ENCODE results near the gene CIBAR2.

CIBAR2 gene

DNA sequence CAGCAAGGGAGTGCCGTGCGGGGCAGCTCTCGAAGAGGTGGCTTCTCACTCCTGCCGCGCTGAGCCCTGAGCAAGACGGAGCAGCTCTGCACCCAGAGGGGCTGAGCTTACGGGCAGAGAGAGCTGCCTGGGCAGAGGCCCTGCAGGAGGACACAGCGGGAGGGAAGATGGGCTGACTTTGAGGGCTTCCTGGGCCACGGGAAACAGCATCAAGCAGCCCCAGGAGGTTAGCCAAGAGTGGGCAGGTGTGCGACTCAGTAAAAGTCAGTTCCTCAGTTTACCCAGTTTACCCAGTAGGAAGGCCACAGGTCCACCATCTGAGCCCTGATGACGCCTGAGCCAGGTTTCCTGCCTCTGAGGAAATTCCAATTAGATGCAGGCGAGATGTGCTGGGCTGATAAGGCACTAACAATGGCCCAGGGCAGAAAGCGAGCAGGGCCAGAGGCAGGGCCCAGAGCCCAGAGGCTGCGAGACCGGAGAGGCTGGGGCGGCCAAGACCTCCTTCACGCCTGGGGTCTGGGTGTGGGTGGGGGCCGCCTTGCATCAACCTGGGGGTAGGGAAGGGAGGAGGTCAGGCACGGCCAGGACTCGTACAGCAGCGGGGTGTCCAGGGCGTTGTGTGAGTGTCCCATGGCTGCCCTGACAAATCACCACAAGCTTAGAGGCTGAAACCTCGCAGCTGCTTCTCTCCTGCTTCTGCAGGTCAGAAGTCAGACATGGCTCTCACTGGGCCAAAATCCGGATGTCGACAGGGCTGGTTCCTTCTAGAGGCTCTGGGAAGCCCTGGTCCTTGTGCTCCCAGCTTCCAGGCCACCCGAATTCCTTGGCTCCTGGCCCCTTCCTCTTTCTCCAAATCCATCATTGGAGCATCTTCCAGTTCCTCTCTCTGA, 32.0 kb upstream of the CIBAR2 start:
- DNase-seq (ENCODE audit: low spot score): no peak

DNA sequence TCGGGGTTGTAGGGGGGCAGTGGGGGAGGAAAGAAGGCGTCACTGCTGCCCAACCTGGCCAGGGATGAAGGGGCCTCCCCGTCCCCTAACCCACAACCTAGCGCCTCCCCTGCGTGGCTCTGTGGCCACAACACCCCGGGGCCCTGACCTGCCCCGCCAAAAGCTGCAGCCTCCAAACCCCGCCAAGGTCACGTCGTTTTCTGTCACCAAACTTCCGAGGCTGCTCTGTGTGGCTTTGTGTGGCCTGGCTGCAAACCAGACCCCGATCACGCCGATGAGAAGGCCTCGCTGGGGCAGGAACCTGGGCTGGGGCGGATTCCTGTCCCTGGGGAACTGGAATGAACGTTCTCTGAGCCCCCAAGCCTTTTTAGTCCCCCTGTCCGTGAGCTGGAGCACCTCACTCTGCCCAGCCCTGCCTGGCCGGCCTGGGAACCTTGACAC, 30.5 kb upstream of the CIBAR2 start:
- DNase-seq (ENCODE audit: low spot score): no peak

DNA sequence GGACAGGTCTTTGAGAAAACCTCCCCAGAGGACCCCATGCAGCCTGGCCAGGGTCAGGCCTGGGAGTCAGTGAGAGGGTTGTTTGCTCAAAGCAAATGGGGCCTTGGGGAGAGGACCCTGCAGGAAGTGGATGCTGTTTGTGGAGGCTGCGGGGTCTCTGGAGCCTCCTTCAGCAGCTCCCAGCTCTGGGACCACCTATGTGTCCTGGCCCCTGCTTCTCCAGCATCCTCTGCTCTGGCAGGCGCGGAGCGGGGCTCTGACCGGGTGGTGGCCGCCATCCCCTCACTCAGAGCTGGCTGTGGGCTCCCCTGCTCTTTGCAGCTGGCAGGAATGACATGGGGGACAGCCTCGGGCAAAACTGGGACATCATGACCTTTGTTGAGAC, 29.8 kb upstream of the CIBAR2 start:
- no peak for DNase-seq (ENCODE audit: low spot score)

DNA sequence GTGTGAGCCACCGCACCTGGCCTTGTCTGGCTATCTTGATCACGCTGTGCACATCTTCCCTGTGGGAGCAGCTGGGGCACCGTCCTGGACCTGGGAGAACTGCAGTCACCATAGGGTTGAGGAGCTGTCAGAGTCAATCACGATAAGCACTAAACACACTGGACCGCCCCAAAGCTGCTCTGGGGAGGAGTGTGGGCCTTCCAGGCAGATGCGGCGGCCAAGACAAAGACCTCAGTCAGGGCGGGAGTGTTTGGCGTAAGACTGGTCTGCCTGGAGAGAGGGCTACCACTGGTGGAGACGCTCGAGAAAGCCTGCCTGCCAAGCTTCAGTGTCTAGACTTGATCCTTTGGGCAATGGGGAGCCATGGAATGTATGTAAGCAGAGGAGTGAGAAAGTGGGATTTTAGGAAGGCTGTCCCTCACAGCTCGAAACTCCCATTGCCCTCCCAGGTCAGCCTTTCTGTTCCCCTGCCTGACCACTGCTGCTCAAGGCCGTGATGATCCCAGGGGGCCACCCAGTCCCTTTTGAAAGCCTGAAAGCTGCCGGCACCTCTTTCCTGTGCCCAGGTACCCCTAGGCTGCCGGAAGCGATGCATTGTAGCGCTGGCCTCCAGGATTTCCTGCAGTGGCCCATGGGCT, 29.3 kb upstream of the CIBAR2 start:
- no peak for DNase-seq (ENCODE audit: low spot score)

DNA sequence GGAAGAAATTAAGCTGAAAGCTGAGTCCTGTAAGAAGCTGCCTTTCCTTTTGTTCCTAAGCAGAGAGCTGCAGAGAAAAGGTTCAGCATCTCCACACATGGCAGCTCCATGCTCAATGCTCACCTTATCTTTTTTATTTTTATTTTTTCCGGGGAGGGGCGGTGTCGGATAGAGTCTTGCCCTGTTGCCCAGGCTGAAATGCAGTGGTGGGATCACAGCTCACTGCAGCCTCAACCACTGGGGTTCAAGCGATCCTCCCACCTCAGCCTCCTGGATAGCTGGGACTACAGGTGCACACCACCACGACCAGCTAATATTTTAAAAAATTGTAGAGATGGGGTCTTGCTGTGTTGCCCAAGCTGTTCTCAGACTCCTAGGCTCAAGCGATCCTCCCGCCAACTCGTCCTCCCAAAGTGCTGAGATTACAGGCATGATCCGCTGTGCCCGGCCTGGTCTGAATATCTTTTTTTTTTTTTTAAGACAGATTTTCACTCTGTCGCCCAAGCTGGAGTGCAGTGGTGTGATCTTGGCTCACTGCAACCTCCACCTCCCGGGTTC, 28.3 kb upstream of the CIBAR2 start:
- DNase-seq (ENCODE audit: low spot score): no peak

DNA sequence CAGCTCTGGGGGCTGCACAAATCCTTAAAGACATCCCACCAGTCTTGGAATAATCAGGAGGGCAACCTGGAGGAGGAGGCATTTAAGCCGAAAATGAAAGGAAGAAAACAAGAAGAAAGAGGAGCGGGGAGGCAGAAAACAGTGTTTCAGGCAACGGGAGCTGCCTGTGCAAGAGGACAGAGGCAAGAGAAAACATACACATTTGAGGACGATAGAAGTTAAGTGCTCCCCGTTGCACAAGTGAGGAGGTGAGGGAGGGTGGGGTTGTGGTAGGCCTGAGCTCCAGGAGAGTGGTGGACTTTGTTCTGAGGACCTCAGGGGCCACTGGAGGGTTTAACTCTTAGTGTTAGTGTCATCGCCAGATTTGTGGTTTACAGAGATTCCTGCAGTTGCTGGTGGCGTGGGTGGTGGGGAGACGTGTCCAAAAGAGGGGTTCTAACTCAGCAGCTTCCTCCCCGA, 27.6 kb upstream of the CIBAR2 start:
- DNase-seq (ENCODE audit: low spot score): no peak

DNA sequence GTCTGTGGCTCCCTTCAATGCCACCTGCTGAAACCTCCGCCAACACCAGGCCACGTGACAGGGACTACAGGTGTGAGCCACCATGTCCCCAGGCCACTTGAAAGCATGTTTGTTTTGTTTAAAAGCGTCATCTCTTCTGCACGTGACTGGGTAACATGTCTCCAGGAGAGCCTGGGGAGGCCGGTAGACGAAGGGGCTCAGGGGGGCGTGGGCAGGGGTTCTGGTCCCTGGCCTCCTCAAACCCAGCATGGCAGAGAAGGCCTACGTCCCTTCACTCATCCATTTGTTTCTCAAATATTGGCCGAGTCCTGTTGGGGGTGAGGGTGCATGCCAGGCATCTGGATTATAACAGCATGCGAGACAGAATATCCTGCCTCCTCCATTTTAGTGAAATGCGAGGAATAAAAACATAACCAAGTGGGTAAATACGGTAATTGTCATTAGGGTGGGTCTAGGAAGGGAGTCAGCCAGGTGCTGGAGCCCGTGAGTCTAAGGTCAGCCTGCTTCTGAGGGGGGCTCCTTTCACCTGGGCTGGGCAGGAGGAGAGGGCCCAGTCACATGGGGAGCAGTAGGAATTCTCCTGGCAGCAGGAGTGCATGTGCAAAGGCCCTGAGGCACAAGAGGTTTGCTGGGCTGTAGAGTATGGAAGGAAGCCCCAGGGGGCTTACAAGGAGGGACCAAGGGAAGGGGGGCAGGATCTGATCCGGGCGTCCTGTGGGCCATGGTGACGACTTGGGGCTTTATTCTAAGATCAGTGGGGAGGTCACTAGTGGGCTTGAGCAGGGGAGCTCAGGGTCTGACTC, 26.8 kb upstream of the CIBAR2 start:
- no peak for DNase-seq (ENCODE audit: low spot score)

DNA sequence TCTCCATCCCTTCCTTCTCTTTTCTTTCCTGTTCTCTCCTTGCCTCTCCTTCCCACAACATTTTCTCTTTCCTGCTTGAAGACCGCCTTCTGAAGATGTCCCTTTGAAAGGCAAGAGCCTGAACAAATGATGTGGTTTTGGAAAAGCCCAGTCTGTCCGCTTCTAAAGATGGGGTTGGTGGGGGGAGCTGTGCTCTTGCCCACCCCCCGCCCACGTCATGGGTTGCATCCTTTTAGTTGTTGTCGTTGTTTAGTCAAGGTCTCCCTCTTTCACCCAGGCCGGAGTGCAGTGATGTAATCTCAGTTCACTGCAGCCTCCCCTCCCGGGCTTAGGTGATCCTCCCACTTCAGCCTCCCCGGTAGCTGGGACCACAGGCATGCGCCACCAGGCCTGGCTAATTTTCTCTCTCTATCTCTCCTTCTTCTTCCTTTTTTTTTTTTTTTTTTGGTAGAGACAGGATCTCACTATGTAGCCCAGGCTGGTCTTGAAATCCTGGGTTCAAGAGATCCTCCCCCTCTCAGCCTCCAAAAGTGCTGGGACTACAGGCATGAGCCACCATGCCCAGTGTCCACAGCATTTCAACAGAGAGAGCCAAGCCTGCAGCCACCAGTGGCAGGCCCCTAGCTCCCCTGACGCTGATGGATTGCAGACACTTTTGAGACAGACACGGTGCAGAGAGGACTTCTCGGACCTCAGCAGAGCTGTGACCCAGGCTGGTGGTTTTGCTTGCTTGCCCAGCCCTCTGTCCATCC, 26.0 kb upstream of the CIBAR2 start:
- no peak for DNase-seq (ENCODE audit: low spot score)

DNA sequence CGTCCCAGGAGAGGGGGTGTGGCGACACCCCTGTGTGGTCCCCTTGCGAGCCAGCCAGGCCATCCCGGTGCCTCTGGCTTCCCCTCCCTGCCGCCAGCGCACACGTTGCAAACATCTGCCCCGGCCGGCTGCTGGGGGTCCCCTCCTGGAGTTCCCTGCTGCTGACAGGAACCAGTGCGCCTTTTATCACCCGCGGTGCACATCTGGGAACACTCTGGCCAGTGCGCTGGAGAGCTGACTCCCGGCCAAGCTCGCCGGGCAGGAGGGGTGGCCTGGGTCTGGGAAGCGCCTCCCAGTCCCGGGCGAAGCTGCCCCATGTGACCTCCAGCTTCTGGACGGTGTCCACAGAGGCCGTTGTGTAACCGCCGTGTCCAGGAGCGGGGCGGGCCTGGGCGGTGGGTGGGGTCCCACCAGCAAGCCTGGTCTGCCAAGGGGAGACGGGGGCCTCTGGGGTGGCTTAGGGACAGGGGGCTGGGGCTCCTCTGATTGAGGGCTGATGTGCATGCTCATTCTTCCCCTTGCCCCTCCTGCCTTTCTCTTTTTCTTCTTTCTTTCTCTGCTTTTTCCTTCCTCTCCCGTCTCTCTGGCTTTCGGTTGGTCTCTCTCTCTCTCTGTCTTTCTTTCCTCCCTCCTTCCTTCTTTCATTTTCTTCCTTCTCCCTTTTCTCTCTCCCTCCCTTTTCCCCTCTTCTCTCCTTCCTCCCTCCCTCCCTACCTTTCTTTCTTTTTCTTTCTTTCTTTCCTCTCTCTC, 25.2 kb upstream of the CIBAR2 start:
- no peak for DNase-seq (ENCODE audit: low spot score)

DNA sequence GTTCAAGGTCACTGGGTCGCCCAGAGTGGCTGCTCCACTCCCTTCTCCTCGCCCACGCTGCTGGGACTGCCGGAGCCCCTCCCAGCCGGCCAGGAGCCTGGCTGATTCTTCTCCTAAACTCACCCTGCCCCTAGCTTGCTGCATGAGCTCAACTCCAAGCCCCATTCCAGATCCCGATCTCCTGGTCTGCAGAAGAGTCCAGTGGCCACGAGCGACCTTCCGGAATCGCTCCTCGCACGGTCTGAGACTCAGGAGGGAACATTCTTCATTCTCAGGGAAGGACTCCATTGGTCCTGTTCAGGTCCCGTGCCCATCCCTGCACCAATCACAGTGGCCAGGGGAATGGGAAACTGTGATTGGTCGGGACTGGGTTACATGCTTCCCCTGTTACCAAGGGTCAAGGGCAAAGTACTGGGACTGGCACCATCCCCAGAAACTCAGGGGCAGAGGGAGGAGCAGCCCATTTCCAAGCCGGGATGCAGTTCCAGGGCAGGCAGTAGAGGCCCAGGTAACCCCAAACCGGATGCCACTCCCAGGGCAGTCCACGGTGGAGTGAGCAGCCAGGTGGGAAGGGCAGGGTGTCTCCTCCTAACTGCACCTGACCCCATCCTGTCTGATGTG, 24.5 kb upstream of the CIBAR2 start:
- no peak for DNase-seq (ENCODE audit: low spot score)

DNA sequence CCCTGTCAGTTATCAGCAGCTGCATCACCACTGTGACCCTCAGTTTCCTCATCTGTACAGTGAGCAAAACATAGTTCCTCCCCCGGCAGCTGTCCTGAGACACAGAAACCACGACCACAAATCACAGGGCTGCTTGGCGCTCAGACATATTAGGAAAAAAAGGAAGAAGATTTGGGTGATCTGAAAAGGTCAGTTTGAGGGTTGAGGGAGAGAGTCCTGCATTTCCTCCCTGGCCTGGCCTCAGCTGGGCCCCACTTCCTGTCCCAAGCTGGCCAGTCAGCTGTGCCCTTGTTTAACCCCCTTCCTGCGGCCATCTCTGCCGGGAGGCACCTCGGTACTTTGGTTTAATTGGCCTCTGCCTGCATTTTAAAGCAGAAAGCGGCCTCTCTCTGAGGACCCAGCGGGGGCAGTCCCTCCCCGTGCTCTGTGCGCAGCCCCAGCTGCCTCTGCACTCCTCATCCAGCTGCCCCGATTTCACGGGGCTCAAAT, 24.0 kb upstream of the CIBAR2 start:
- no peak for DNase-seq (ENCODE audit: low spot score)

DNA sequence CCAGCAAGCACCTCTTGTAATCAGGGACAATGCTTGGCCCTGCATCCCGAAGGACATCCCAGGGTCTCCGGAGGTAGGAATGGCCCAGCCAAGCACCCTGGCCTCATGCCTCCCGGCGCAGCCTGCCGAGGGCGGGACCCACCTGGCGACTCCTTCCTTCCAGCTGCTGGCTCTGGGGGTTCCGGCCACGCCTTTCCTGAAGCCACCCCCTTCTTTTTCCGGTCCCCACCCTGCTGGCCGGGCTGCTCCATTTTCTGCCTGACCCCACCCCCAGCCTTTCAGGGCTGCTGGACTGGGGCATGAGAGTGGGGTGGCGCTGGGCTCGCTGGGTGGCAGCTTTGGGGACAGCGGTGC, 22.5 kb upstream of the CIBAR2 start:
- DNase-seq (ENCODE audit: low spot score): no peak

DNA sequence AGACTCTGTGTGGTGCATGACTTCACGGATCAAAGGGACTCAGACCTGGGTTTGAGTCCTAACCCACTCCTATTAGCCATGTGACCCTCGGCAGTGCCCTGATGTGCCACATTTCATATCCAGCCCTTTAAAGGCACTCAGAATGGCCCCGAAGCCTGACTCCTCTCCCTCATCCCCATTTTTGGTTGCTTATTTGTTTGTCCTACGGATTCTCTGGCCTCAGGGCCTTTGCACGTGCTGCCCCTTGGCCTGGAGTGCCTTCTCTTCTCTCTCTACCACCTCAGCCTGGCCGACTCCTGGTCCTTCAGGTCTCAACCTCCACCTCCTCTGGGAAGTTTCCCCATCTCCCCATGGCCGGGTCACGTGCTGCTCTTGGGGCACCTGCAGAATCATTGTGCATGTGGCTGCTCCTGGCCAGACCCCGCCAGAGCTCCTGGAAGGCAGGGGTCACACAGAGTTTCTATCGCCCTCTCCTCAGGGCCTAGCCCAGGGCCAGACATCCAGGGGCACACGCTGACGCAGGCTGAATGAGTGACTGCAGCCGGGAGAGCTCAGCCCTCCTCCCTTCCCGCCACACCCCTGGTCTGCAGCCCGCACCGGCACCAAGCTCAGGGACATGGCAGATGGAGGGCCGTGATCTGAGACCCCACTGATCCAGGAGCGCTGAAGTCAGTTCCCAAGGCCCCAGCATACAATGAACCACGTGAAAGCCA, 22.0 kb upstream of the CIBAR2 start:
- no peak for DNase-seq (ENCODE audit: low spot score)

DNA sequence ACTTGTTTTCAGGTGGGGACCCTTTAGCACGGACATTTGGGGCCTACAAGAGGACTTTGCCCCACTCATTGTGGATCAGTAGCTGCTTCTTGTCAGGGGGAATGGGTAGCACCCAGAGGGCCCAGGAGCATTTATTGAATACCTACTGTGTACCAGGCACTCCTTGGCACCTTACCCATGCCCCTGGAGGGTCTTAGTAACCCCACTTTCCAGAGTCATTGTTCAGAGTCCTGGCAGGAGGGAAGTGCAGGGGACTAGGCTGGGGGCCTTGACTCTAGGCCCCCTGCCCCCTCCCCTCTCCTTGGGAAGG, 21.0 kb upstream of the CIBAR2 start:
- no peak for DNase-seq (ENCODE audit: low spot score)

DNA sequence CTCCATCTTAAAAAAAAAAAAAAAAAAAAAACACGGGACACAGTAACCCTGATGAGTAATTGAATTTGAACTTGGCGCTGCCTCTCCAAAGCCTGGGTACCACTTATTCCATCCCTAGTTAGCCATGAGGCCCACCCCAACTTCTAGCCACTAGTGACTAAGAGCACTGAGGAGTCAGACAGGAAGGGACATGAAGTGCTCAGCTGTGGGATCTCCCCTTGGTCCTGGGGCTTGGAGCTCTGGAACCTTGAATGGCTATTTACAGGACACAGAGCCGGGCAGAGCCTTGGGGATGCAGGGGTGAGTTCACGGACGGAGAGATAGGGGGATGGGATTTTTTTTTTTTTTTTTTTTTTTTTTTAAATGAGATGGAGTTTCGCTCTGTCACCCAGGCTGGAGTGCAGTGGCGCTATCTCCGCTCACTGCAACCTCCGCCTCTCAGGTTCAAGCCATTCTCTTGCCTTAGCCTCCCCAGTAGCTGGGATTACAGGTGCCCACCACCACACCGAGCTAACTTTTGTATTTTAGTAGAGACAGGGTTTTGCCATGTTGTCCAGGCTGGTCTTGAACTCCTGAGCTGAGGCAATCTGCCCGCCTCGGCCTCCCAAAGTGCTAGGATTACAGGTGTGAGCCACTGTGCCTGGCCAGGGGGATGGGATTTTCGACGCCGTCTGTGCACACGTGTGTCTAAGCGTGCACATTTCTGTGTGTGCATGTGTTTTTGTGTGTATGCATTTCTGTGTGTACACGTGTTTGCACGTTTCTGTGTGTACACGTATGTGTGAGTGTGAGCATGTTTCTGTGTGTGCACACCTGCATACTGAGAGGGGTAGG, 20.4 kb upstream of the CIBAR2 start:
- DNase-seq (ENCODE audit: low spot score): no peak

DNA sequence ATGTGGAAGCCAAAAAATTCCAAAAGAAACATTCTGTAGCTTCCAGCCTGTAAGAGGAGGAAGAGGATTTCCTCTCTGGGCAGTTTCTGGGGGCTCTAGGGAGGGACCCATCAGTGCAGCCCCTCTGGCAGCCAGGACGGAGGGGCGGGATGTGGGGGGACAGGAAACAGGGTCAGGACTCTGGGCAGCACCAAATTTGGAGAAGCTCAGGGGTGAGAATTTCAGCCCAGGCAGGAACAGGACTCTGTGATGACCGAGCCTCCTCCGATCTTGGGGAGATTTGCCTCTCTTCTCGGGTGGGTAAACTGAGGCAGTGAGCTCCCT, 18.4 kb upstream of the CIBAR2 start:
- DNase-seq (ENCODE audit: low spot score): no peak

DNA sequence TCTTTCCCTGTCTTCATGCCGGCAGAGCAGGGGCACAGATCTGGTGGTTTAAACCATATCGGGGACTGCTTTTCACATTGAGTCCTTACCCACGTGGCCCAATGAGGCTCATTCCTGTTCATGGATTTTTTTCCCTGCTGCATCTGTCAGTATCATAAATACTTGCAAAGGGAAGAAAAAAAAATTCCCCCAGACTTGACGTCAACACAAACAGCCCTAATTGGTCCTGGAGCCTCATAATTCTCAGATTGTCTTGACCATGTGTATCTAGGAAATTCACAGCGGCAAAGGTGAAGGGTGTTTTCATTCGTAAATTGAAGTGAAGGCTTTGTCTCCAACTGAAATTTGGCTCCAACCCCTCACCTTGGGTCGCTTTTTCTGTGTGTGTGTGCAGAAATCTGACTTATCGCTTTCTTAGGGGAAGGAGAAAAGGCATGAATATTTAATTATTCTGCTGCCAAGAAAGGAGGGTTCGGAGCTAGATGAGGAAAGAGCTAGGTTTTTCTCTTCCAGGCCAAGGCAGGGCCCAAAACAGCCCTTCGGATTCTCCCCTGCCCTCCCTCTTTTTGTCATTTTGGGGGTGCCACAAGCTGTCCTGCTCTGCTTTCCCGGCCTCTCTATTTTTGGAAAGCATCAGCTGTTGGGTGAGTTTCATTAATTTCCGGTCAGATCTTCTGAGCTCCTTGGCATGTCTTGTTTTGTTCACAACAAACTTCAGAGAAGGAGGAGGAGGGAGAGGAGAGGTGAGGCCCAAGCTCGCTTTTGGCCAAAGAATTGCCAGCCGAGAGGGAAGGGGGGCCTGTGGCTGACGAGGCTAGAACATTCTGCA, 17.8 kb upstream of the CIBAR2 start:
- no peak for DNase-seq (ENCODE audit: low spot score)
